Spleen (tissue), 11 donors: ENCODE measurements around the gene ILKAP. TPM values are rescaled to one million over a fixed set of nuclear protein-coding genes. Genes with fewer than 3 reads are reported as not detected.
A peak's percentile ranks its signal among the peaks of the same experiment; 100 is the strongest.

Experiments
- DNase-seq: peaks from one replicate; pipeline ENCODE4 v3.0.0-alpha.2; 2020
- H3K27ac ChIP-seq, 8 donors: fragments of 200-600 bp; sonication (generic) in 7 of 8; 1 replicate in 4 of 8; 2 replicates in 4 of 8; pipeline versions ENCODE4 v1.5.0 to v1.8.0; 2016 to 2021; ENCODE audit warnings: inconsistent platforms in 4 of 8, mild to moderate bottlenecking in 4 of 8, moderate library complexity in 1 of 8
- H3K27me3 ChIP-seq, 7 donors: fragments of 200-600 bp; sonication (generic) in 6 of 7; replicated peaks in 1 of 7; 1 replicate in 4 of 7; 2 replicates in 3 of 7; pipeline versions ENCODE4 v1.5.0 to v1.8.0; 2016 to 2021; ENCODE audit warnings: inconsistent platforms in 3 of 7, mild to moderate bottlenecking in 1 of 7
- H3K36me3 ChIP-seq, 6 donors: fragments of 200-600 bp; sonication (generic) in 5 of 6; 1 replicate in 4 of 6; 2 replicates in 2 of 6; pipeline versions ENCODE4 v1.5.0 to v1.8.0; 2016 to 2021; ENCODE audit warnings: inconsistent platforms in 2 of 6
- H3K4me1 ChIP-seq, 6 donors: fragments of 200-600 bp; sonication (generic) in 5 of 6; 1 replicate in 3 of 6; 2 replicates in 3 of 6; pipeline versions ENCODE4 v1.5.0 to v1.8.0; 2016 to 2021; ENCODE audit warnings: inconsistent platforms in 3 of 6
- H3K4me3 ChIP-seq, 8 donors: fragments of 200-600 bp; sonication (generic) in 7 of 8; 1 replicate in 4 of 8; 2 replicates in 4 of 8; pipeline versions ENCODE4 v1.5.0 to v1.8.0; 2016 to 2021; ENCODE audit warnings: inconsistent platforms in 4 of 8, mild to moderate bottlenecking in 4 of 8, moderate library complexity in 2 of 8
- H3K9me3 ChIP-seq, 8 donors: fragments of 200-600 bp; sonication (generic) in 7 of 8; 1 replicate in 4 of 8; 2 replicates in 4 of 8; pipeline versions ENCODE4 v1.5.0 to v1.8.0; 2016 to 2021; ENCODE audit warnings: inconsistent platforms in 4 of 8
- POLR2A ChIP-seq, 3 donors: fragments of 450-650 bp; IDR thresholded peaks; one replicate each; pipeline ENCODE4 v1.5.1; 2017; ENCODE audit warnings: antibody characterized with exemption in 3 of 3, mild to moderate bottlenecking in 1 of 3
- POLR2AphosphoS5 ChIP-seq, 3 donors: sonication (generic); formaldehyde crosslinking; IDR thresholded peaks; one replicate each; pipeline ENCODE4 v1.5.1; 2017; ENCODE audit warnings: antibody characterized with exemption in 3 of 3
- WGBS, 5 donors: extraction: QIAGEN DNeasy Blood & Tissue Kit in 3 of 5; methylation state at CpG; one replicate each; pipeline versions ENCODE4 v1.1.5 to v1.1.7; 2013 to 2018; 5-methylcytosine and 5-hydroxymethylcytosine counted together
- intact Hi-C: fragments of 100-400 bp; cut with DNase I; formaldehyde crosslinking; loops from one replicate; pipeline ENCODE4 v1.15.0; 2023; ENCODE audit warnings: low total_unique reads
- polyA plus RNA-seq, 3 donors: library from polyadenylated mRNA; stranded (reverse); fragments of 200-250 nt; gene quantifications; one replicate each; pipeline ENCODE4 v1.2.1, GENCODE V29; 2013
- total RNA-seq, 7 donors: library from RNA; depleted of rRNA in 3 of 7; stranded (reverse); fragments of >200 nt in 3 of 7; fragmentation: NEBNext Ultra II Directional in 4 of 7; extraction: Animal tissue kit (Norgen Biotek cat#: 25700) in 4 of 7; gene quantifications; one replicate each; pipeline versions ENCODE4 v1.1.0 to v1.2.1, GENCODE V29; 2016 to 2021
- TF ChIP-seq, protein P1 (sequence below), 11 experiments: fragments of 200-600 bp in 7 of 11; fragments of 450-650 bp in 4 of 11; sonication (generic) in 4 of 11; IDR thresholded peaks in 8 of 11; conservative IDR thresholded peaks in 3 of 11; 1 replicate in 7 of 11; 2 replicates in 4 of 11; pipeline versions ENCODE4 v1.4.0 to v1.8.0; 2016 to 2021; ENCODE audit warnings: antibody characterized with exemption in 11 of 11, inconsistent platforms in 4 of 11, mild to moderate bottlenecking in 1 of 11
- donor health status: healthy with polysubstance abuse.
- donor health status: DM: no; HTN: no; CAD: no; lungs with moderate emphysema.
- donor health status: DM: no; HTN: no; CAD: no.
- donor health status: Bipolar disorder and iron deficiency.
- donor health status: healthy.
- donor health status: DM: no; HTN: no; CAD: no.
- donor health status: DM: yes; HTN: yes; CAD: no.

The ILKAP gene
- total and polyA plus RNA-seq, 10 donors = 39.7 to 64.5 (median 50.1) TPM

DNA sequence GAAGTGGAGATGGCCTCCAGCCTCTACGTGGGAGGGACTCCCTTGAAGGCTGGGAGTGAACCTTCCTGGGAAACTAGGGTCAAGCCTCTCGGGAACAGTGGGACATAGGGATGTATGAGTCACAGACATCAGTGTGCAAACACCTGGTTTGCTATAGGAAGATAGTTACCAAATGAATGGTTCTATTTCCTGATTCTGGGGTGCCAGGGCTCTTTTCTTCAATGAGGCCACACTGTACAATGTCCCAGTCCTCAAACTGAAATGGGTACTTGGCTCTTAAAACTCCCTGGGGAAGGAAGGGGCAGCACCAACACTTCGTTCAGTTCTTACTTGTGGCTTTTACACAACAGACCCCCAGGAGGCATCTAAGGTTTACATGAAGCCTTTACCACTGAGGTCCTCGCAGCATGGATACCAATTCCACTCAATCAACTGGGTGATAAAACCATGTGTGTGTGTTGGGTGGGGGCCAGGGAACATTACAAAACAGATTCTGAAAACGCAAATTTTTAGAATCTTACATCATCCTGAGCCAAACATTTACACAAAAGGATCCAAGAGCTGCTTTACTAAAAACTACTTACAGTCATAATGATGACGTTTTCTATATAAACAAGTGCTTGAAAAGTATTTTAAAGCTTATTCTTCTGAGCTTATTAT is 34.3 kb downstream of the ILKAP start:
- no peak for DNase-seq
- WGBS, 5 donors = 62 to 80% (median 68%) methylated on average over 6 of the region's 6 CpGs
- TF ChIP-seq, protein P1, sequence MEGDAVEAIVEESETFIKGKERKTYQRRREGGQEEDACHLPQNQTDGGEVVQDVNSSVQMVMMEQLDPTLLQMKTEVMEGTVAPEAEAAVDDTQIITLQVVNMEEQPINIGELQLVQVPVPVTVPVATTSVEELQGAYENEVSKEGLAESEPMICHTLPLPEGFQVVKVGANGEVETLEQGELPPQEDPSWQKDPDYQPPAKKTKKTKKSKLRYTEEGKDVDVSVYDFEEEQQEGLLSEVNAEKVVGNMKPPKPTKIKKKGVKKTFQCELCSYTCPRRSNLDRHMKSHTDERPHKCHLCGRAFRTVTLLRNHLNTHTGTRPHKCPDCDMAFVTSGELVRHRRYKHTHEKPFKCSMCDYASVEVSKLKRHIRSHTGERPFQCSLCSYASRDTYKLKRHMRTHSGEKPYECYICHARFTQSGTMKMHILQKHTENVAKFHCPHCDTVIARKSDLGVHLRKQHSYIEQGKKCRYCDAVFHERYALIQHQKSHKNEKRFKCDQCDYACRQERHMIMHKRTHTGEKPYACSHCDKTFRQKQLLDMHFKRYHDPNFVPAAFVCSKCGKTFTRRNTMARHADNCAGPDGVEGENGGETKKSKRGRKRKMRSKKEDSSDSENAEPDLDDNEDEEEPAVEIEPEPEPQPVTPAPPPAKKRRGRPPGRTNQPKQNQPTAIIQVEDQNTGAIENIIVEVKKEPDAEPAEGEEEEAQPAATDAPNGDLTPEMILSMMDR (IDR thresholded peaks at IDR 0.05 in 8 of 11, conservative IDR thresholded peaks at IDR 0.05 in 3 of 11) = no peak
- TF ChIP-seq POLR2A (IDR thresholded peaks at IDR 0.05) (no peak), POLR2AphosphoS5 (IDR thresholded peaks at IDR 0.05) (no peak)
- intact Hi-C loops = no loop called here
- Histone ChIP-seq H3K36me3 (peaks cover 4 to 79% (median 71%) of the 10 kb centered on the region in 6 donors), H3K27ac (no peak overlapping the region), H3K27me3 (peaks cover 0 to 12% (median 2%) of the 10 kb centered on the region in 7 donors), H3K4me3 (no peak overlapping the region), H3K4me1 (peaks cover 0 to 2% (median 1%) of the 10 kb centered on the region in 6 donors), H3K9me3 (no peaks in the 10 kb centered on the region)

DNA sequence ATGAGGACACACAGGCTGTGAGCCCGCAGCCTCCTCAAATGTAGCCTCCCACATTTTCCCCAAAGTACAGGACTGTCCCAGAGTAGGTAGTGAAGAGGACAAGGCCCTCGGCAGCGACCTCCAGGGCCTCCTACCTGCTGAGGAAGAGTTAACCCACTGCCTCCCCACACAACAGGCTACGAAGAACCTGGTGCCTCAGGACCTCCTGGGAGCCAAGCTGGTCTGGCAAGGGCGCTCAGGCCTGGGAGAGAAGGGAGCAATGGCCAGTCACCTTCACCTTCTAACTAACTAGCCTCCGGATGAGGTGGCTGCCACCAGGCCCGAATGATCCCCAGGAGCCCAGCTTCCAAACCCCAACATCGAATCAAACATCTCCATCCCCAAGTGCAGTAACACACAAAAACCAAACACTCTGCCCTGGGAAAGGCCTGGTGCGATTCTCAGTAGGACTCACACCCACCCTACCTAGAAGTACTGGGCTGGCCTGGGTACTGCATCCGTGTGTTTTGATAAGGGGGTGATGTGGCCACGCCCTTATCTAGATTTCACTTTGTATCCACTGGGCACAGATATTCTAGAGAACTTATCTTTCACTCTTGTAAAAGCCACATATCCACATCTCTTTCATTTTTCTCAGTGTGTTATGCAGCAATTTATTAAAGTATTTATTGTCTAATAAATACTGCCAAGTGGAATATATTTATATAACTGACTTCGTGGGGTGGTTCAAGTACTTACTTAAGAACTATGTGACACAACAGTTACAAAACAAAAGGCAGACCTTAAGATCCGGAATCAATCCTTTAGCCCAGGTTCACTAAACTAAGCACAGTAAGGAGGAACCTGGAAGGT is 35.1 kb downstream of the ILKAP start:
- H3K4me3 ChIP-seq = no peak overlapping the region
- TF ChIP-seq POLR2AphosphoS5 (IDR thresholded peaks at IDR 0.05) (no peak), POLR2A (IDR thresholded peaks at IDR 0.05) (no peak)
- TF ChIP-seq, protein P1 (IDR thresholded peaks at IDR 0.05 in 8 of 11, conservative IDR thresholded peaks at IDR 0.05 in 3 of 11) = no peak
- peaks cover 4 to 71% (median 64%) of the 10 kb centered on the region in 6 donors for H3K36me3 ChIP-seq
- no peaks in the 10 kb centered on the region for H3K9me3 ChIP-seq
- DNase-seq = no peak
- H3K27me3 ChIP-seq = peaks cover 0 to 19% (median 10%) of the 10 kb centered on the region in 7 donors
- H3K4me1 ChIP-seq = peaks cover 0 to 10% (median 9%) of the 10 kb centered on the region in 6 donors
- H3K27ac ChIP-seq = no peak overlapping the region
- 80 to 96% (median 94%) methylated on average over 9 to 13 of the region's 13 CpGs for WGBS, 5 donors
- intact Hi-C loops = no loop called here

DNA sequence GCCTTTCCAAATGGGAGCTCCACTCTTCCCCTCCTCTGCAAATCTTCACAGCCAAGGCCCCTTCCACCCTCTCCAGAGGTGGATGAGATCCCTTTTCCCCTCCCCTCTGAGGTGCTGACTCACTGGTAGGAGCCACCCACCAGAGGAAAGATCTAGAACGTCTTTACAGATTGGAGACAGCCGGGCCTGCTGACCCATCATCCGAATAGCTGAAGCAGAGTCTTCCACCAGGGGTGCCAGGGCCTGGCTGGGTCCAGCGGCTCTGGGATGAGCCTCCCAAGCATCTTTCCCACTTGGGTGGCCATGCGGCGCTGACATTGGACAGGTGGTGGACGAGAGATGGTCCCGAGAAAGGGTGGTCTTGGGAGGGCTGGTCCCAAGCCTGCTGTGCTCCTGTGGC is 35.7 kb downstream of the ILKAP start:
- TF ChIP-seq, protein P1 (IDR thresholded peaks at IDR 0.05 in 8 of 11, conservative IDR thresholded peaks at IDR 0.05 in 3 of 11) = no peak
- no peak for TF ChIP-seq POLR2A (IDR thresholded peaks at IDR 0.05)
- TF ChIP-seq POLR2AphosphoS5 (IDR thresholded peaks at IDR 0.05) = no peak
- peaks cover 0 to 16% (median 11%) of the 10 kb centered on the region in 6 donors for H3K4me1 ChIP-seq
- no peaks in the 10 kb centered on the region for H3K9me3 ChIP-seq
- H3K36me3 ChIP-seq = peaks cover 3 to 64% (median 57%) of the 10 kb centered on the region in 6 donors
- peaks cover 0 to 26% (median 16%) of the 10 kb centered on the region in 7 donors for H3K27me3 ChIP-seq
- WGBS, 5 donors = 81 to 91% (median 84%) methylated on average over 8 of the region's 8 CpGs
- H3K27ac ChIP-seq = no peak overlapping the region
- H3K4me3 ChIP-seq = no peak overlapping the region
- intact Hi-C loops = no loop called here
- DNase-seq = no peak

DNA sequence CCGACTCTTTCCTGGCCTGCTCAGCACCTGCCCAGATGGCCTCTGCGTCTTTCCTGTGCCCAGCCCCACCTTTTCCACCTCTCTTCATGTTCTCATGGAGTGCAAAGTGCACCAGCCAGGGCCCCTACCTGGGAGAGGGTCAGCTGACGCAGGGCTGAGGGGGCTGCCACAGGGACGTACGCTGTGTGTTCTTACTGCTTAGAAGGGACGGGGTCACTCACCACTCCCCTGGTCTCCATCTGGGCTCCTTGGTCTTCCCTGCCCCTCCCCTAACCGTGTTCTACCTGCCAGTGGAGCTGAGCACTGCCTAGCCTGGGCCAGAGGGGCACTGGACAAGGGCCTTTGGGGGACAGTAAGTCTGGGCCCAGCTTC is 36.2 kb downstream of the ILKAP start:
- TF ChIP-seq POLR2AphosphoS5 (IDR thresholded peaks at IDR 0.05) (peak in 1 of 3 donors; percentile 2), POLR2A (IDR thresholded peaks at IDR 0.05) (no peak)
- H3K36me3 ChIP-seq = peaks cover 0 to 60% (median 53%) of the 10 kb centered on the region in 6 donors
- H3K4me3 ChIP-seq = no peak overlapping the region
- no peak overlapping the region for H3K27ac ChIP-seq
- intact Hi-C loops = no loop called here
- H3K27me3 ChIP-seq = peaks cover 0 to 30% (median 17%) of the 10 kb centered on the region in 7 donors
- 88 to 95% (median 90%) methylated on average over 6 to 7 of the region's 7 CpGs for WGBS, 5 donors
- peaks cover 0 to 16% (median 11%) of the 10 kb centered on the region in 6 donors for H3K4me1 ChIP-seq
- H3K9me3 ChIP-seq = no peaks in the 10 kb centered on the region
- DNase-seq = no peak
